Peyer's patch (tissue), 4 donors: ENCODE results near the gene SRSF5. TPM values are rescaled to one million over a fixed set of nuclear protein-coding genes. Genes with fewer than 3 reads are reported as not detected.

Experiments
- DNase-seq, 3 donors: peaks; one replicate each; pipeline ENCODE4 v3.0.0-alpha.2; 2017 to 2019
- H3K27ac ChIP-seq, 4 donors: fragments of 200-600 bp; sonication (generic); one replicate each; pipeline ENCODE4 v1.5.1; 2016 to 2019
- H3K27me3 ChIP-seq, 2 donors: fragments of 200-600 bp; sonication (generic); one replicate each; pipeline ENCODE4 v1.5.1; 2019
- H3K36me3 ChIP-seq, 3 donors: fragments of 200-600 bp; sonication (generic); one replicate each; pipeline ENCODE4 v1.5.1; 2016 to 2019
- H3K4me1 ChIP-seq, 4 donors: fragments of 200-600 bp; sonication (generic); one replicate each; pipeline ENCODE4 v1.5.1; 2016 to 2019
- H3K4me3 ChIP-seq, 4 donors: fragments of 200-600 bp; sonication (generic); 1 replicate in 3 of 4; 2 replicates in 1 of 4; pipeline ENCODE4 v1.5.1; 2016 to 2019; ENCODE audit warnings: mild to moderate bottlenecking in 1 of 4
- H3K9me3 ChIP-seq, 4 donors: fragments of 200-600 bp; sonication (generic); one replicate each; pipeline ENCODE4 v1.5.1; 2016 to 2019; ENCODE audit warnings: mild to moderate bottlenecking in 1 of 4
- CTCF ChIP-seq, 6 experiments: fragments of 450-650 bp in 4 of 6; fragments of 200-600 bp in 2 of 6; sonication (generic) in 1 of 6; IDR thresholded peaks; one replicate each; pipeline ENCODE4 v1.5.1; 2017 to 2019; ENCODE audit warnings: antibody characterized with exemption in 6 of 6, mild to moderate bottlenecking in 3 of 6, moderate library complexity in 1 of 6
- POLR2A ChIP-seq, 2 donors: fragments of 450-650 bp; IDR thresholded peaks; one replicate each; pipeline ENCODE4 v1.5.1; 2017; ENCODE audit warnings: antibody characterized with exemption in 2 of 2, mild to moderate bottlenecking in 2 of 2, moderate library complexity in 2 of 2
- total RNA-seq, 4 donors: library from RNA; depleted of rRNA; stranded (reverse); fragments of >200 nt; gene quantifications; one replicate each; pipeline ENCODE4 v1.1.0, GENCODE V29; 2016

The SRSF5 gene
- total RNA-seq, 4 donors from 2014 or later: 339 to 528 (median 434) TPM

- TF ChIP-seq CTCF (IDR thresholded peaks at IDR 0.05) (no peak), POLR2A (IDR thresholded peaks at IDR 0.05) (no peak)
- Histone ChIP-seq H3K27ac (no peak overlapping the region), H3K27me3 (no peaks in the 10 kb centered on the region), H3K4me1 (peaks cover 0 to 34% (median 12%) of the 10 kb centered on the region in 4 donors), H3K9me3 (no peaks in the 10 kb centered on the region), H3K36me3 (peaks cover 0 to 90% (median 3%) of the 10 kb centered on the region in 3 donors), H3K4me3 (no peak overlapping the region)
- no peak for DNase-seq
These were observed 5.4 kb downstream of the SRSF5 start for GRCh38 chr14:69772082-69773017.

- Histone ChIP-seq H3K4me1 (peaks cover 0 to 28% (median 7%) of the 10 kb centered on the region in 4 donors), H3K4me3 (no peak overlapping the region), H3K27me3 (no peaks in the 10 kb centered on the region), H3K9me3 (no peaks in the 10 kb centered on the region), H3K36me3 (peaks cover 0 to 94% (median 3%) of the 10 kb centered on the region in 3 donors), H3K27ac (no peak overlapping the region)
- DNase-seq: no peak
- TF ChIP-seq CTCF (IDR thresholded peaks at IDR 0.05): no peak
- TF ChIP-seq POLR2A (IDR thresholded peaks at IDR 0.05): no peak
These were observed 6.8 kb downstream of the SRSF5 start for GRCh38 chr14:69773571-69774276.

GRCh38 chr14:69775012-69775411 lies 8.1 kb downstream of the SRSF5 start:
- Histone ChIP-seq H3K36me3 (peaks cover 0 to 94% (median 0%) of the 10 kb centered on the region in 3 donors), H3K4me3 (no peak overlapping the region), H3K9me3 (no peaks in the 10 kb centered on the region), H3K27me3 (no peaks in the 10 kb centered on the region), H3K4me1 (peaks cover 0 to 15% (median 1%) of the 10 kb centered on the region in 4 donors), H3K27ac (no peak overlapping the region)
- no peak for TF ChIP-seq CTCF (IDR thresholded peaks at IDR 0.05)
- TF ChIP-seq POLR2A (IDR thresholded peaks at IDR 0.05): no peak
- DNase-seq: no peak

GRCh38 chr14:69776875-69777453 lies 10.0 kb downstream of the SRSF5 start:
- Histone ChIP-seq H3K4me3 (no peak overlapping the region), H3K36me3 (peaks cover 0 to 88% (median 0%) of the 10 kb centered on the region in 3 donors), H3K27me3 (no peaks in the 10 kb centered on the region), H3K27ac (no peak overlapping the region), H3K9me3 (no peaks in the 10 kb centered on the region), H3K4me1 (no peaks in the 10 kb centered on the region)
- DNase-seq: no peak
- TF ChIP-seq CTCF (IDR thresholded peaks at IDR 0.05) (no peak), POLR2A (IDR thresholded peaks at IDR 0.05) (no peak)

- no peaks in the 10 kb centered on the region for H3K27me3 ChIP-seq
- H3K4me1 ChIP-seq: no peaks in the 10 kb centered on the region
- TF ChIP-seq POLR2A (IDR thresholded peaks at IDR 0.05) (no peak), CTCF (IDR thresholded peaks at IDR 0.05) (no peak)
- H3K9me3 ChIP-seq: no peaks in the 10 kb centered on the region
- H3K27ac ChIP-seq: no peak overlapping the region
- no peak overlapping the region for H3K4me3 ChIP-seq
- peaks cover 0 to 66% (median 0%) of the 10 kb centered on the region in 3 donors for H3K36me3 ChIP-seq
- DNase-seq: no peak
These were observed 12.1 kb downstream of the SRSF5 start for GRCh38 chr14:69779088-69779487.
